ENCODE data around the gene OR51T1. TPM values are rescaled to one million over a fixed set of nuclear protein-coding genes. Genes with fewer than 3 reads are reported as not detected.

OR51T1 gene
- total RNA-seq, 4 donors from 2014 or later, result not detected

- Histone ChIP-seq H3K36me3 (no peaks in the 10 kb centered on the region), H3K4me3 (no peak overlapping the region), H3K27ac (no peak overlapping the region), H3K9me3 (peaks cover 0 to 13% (median 1%) of the 10 kb centered on the region in 3 donors), H3K4me1 (no peaks in the 10 kb centered on the region), H3K27me3 (no peaks in the 10 kb centered on the region)
- ATAC-seq, result no peak
- TF ChIP-seq POLR2A (IDR thresholded peaks at IDR 0.05), result no peak
- no peak for TF ChIP-seq POLR2AphosphoS5 (IDR thresholded peaks at IDR 0.05)
- no peak for TF ChIP-seq EP300 (IDR thresholded peaks at IDR 0.05)
- no peak for TF ChIP-seq CTCF (IDR thresholded peaks at IDR 0.05)
Measured at GRCh38 chr11:4862447-4863236, 19.1 kb upstream of the OR51T1 start.

- H3K27me3 ChIP-seq, result no peaks in the 10 kb centered on the region
- no peaks in the 10 kb centered on the region for H3K4me1 ChIP-seq
- H3K27ac ChIP-seq, result no peak overlapping the region
- peaks cover 0 to 13% (median 1%) of the 10 kb centered on the region in 3 donors for H3K9me3 ChIP-seq
- no peak overlapping the region for H3K4me3 ChIP-seq
- 70 to 73% methylated on average over 4 of the region's 4 CpGs for whole genome bisulfite sequencing, 2 donors (ENCODE audit: low coverage in 1 of 2)
- H3K36me3 ChIP-seq, result no peaks in the 10 kb centered on the region
- TF ChIP-seq POLR2AphosphoS5 (IDR thresholded peaks at IDR 0.05) (no peak), CTCF (IDR thresholded peaks at IDR 0.05) (no peak), POLR2A (IDR thresholded peaks at IDR 0.05) (no peak), EP300 (IDR thresholded peaks at IDR 0.05) (no peak)
- no peak for ATAC-seq
Measured at GRCh38 chr11:4863876-4864275, 17.8 kb upstream of the OR51T1 start.

- H3K27me3 ChIP-seq, result no peaks in the 10 kb centered on the region
- no peak for ATAC-seq
- 22% methylated on average over 1 of the region's 1 CpG for WGBS, 2 donors (ENCODE audit: low coverage in 1 of 2)
- H3K36me3 ChIP-seq, result no peaks in the 10 kb centered on the region
- H3K27ac ChIP-seq, result no peak overlapping the region
- H3K4me1 ChIP-seq, result no peaks in the 10 kb centered on the region
- peaks cover 0 to 13% (median 1%) of the 10 kb centered on the region in 3 donors for H3K9me3 ChIP-seq
- TF ChIP-seq EP300 (IDR thresholded peaks at IDR 0.05) (no peak), CTCF (IDR thresholded peaks at IDR 0.05) (no peak)
- no peak overlapping the region for H3K4me3 ChIP-seq
Measured at GRCh38 chr11:4865855-4866254, 15.8 kb upstream of the OR51T1 start.

GRCh38 chr11:4881188-4881587, 512 bp upstream of the OR51T1 start:
- H3K9me3 ChIP-seq, result no peaks in the 10 kb centered on the region
- ATAC-seq, result no peak
- WGBS, 2 donors (ENCODE audit: low coverage in 1 of 2), result 71 to 79% methylated on average over 4 of the region's 4 CpGs

More at GRCh38 chr11:4881188-4881587, 512 bp upstream of the OR51T1 start:
- TF ChIP-seq POLR2A (IDR thresholded peaks at IDR 0.05) (no peak), POLR2AphosphoS5 (IDR thresholded peaks at IDR 0.05) (no peak), EP300 (IDR thresholded peaks at IDR 0.05) (no peak), CTCF (IDR thresholded peaks at IDR 0.05) (no peak)
- Histone ChIP-seq H3K27me3 (no peaks in the 10 kb centered on the region), H3K4me1 (no peaks in the 10 kb centered on the region), H3K27ac (no peak overlapping the region), H3K4me3 (no peak overlapping the region), H3K36me3 (no peaks in the 10 kb centered on the region)
